Globus pallidus (tissue), 1 donor: ENCODE results near the gene PHKG2.

Experiments used
- DNase-seq: peaks from one replicate; pipeline ENCODE4 v3.0.0-alpha.2; 2015; ENCODE audit warnings: low spot score

The PHKG2 gene

GRCh38 chr16:30757316-30757715, 9.1 kb downstream of the PHKG2 start:
- DNase-seq: no peak

- DNase-seq: peak; percentile 37
Measured at GRCh38 chr16:30758988-30759491, 10.8 kb downstream of the PHKG2 start.

- DNase-seq: no peak
Measured at GRCh38 chr16:30760001-30760559, 11.9 kb downstream of the PHKG2 start.

GRCh38 chr16:30760577-30761426, 12.6 kb downstream of the PHKG2 start:
- DNase-seq: no peak

GRCh38 chr16:30761427-30761927, 13.3 kb downstream of the PHKG2 start:
- no peak for DNase-seq

- peak; percentile 96 for DNase-seq
Measured at GRCh38 chr16:30761928-30762902, 14.0 kb downstream of the PHKG2 start, which contains the start of the genes CFAP119 and RNF40. Gene CFAP119, minus strand, starts transcription at chr16:30762062. Its CDS starts 314 bp downstream, at chr16:30761748. Gene RNF40, plus strand, starts transcription at chr16:30762322. Its CDS starts 224 bp downstream, at chr16:30762546.

GRCh38 chr16:30762991-30763725, 14.9 kb downstream of the PHKG2 start:
- no peak for DNase-seq

- no peak for DNase-seq
Measured at GRCh38 chr16:30764086-30764485, 15.9 kb downstream of the PHKG2 start.

GRCh38 chr16:30764816-30765465, 16.7 kb downstream of the PHKG2 start:
- DNase-seq: no peak

GRCh38 chr16:30766206-30766932, 18.1 kb downstream of the PHKG2 start:
- DNase-seq: no peak

GRCh38 chr16:30766933-30767284, 18.7 kb downstream of the PHKG2 start:
- DNase-seq: no peak

GRCh38 chr16:30767767-30768465, 19.7 kb downstream of the PHKG2 start:
- no peak for DNase-seq

- no peak for DNase-seq
Measured at GRCh38 chr16:30768583-30769181, 20.5 kb downstream of the PHKG2 start.

GRCh38 chr16:30769379-30770089, 21.3 kb downstream of the PHKG2 start:
- no peak for DNase-seq

- no peak for DNase-seq
Measured at GRCh38 chr16:30771726-30772125, 23.5 kb downstream of the PHKG2 start.

- no peak for DNase-seq
Measured at GRCh38 chr16:30773826-30774225, 25.6 kb downstream of the PHKG2 start.

GRCh38 chr16:30774367-30775130, 26.3 kb downstream of the PHKG2 start:
- DNase-seq: peak; percentile 17

- no peak for DNase-seq
Measured at GRCh38 chr16:30775131-30775391, 26.8 kb downstream of the PHKG2 start.
